ENCODE results near the gene TBXAS1. TPM values are rescaled to one million over a fixed set of nuclear protein-coding genes. Genes with fewer than 3 reads are reported as not detected.
A peak's percentile ranks its signal among the peaks of the same experiment; 100 is the strongest.

Gene TBXAS1
- total RNA-seq, 2 experiments from 2014 or later, result 5.5 to 6.0 TPM

GRCh38 chr7:139857791-139858190 lies 28.7 kb downstream of the TBXAS1 start:
- Histone ChIP-seq H3K4me1 (ENCODE audit: insufficient read depth, low read length) (peaks cover 25% of the 10 kb centered on the region), H3K27me3 (ENCODE audit: control insufficient read depth in 1 of 2, insufficient read depth in 2 of 2, low read length in 2 of 2) (no peaks in the 10 kb centered on the region), H3K9me3 (ENCODE audit: control insufficient read depth in 1 of 2, insufficient read depth in 1 of 2, low read length in 2 of 2) (no peaks in the 10 kb centered on the region), H3K27ac (ENCODE audit: low read depth in 1 of 2, low read length in 2 of 2) (no peak overlapping the region), H3K36me3 (ENCODE audit: insufficient read depth, low read length) (no peaks in the 10 kb centered on the region), H3K4me3 (ENCODE audit: low read length) (no peak overlapping the region)
- POLR2A ChIA-PET, result no interaction called here
- intact Hi-C loops (cut with DNase I, micrococcal nuclease), result no loop called here
- H3K4me1 Mint-ChIP-seq (ENCODE audit: low read depth), result peaks cover 36% of the 10 kb centered on the region
- CTCF ChIA-PET, result no interaction called here
- ATAC-seq (ENCODE audit: poor library complexity) (no peak), DNase-seq (no peak)
- no peak overlapping the region for H3K27ac Mint-ChIP-seq
- no peak for TF ChIP-seq CTCF (IDR thresholded peaks at IDR 0.05)
- no peaks in the 10 kb centered on the region for H3K9me3 Mint-ChIP-seq
- no peaks in the 10 kb centered on the region for H3K36me3 Mint-ChIP-seq (ENCODE audit: low read depth)
- no peak overlapping the region for H3K4me3 Mint-ChIP-seq
- no peaks in the 10 kb centered on the region for H3K27me3 Mint-ChIP-seq

DNA sequence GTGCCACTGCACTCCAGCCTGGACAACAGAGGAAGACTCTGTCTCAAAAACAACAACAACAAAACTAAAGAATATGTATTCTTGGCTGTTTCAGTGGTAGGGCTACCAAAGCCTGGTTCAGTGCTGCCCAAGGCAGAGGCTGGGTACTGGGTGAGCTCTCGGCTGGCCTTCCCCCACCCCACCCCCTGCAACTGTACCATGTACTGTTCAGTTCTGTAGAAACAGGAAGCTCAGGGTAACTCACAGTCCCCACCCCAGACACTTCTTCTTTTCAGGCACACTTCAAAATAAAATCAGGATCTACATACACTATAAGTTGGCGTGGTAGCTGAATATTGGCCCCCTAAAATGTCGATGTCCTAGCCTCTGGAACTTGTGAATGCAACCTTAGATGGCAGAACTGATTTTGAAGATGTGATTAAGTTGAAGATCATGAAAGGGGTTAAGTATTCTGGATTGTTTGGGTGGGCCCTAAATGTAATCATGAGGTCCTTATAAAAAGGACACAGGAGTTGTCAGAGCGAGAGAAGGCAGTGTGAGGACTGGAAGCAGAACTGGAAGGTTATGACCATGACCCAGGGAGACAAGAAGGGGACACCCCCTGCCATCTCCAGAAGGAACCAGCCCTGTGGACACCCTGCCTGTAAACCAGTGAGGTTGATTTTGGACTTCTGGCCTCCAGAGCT lies 31.2 kb downstream of the TBXAS1 start:
- H3K27ac ChIP-seq (ENCODE audit: low read depth in 1 of 2, low read length in 2 of 2), result no peak overlapping the region
- H3K4me1 ChIP-seq (ENCODE audit: insufficient read depth, low read length), result peaks cover 10% of the 10 kb centered on the region
- Mint-ChIP-seq H3K9me3 (peaks cover 5% of the 10 kb centered on the region), H3K27ac (peak overlapping the region; percentile 24), H3K4me1 (ENCODE audit: low read depth) (peaks cover 15% of the 10 kb centered on the region), H3K27me3 (no peaks in the 10 kb centered on the region), H3K4me3 (no peak overlapping the region), H3K36me3 (ENCODE audit: low read depth) (no peaks in the 10 kb centered on the region)
- CTCF ChIA-PET, result interaction anchor here (0.7 kb wide), 1 partner anchor 112 kb away, joined by 3 read pairs; no protein-coding TSS in a partner anchor
- no peak overlapping the region for H3K4me3 ChIP-seq (ENCODE audit: low read length)
- intact Hi-C loops (cut with DNase I, micrococcal nuclease), result no loop called here
- peaks cover 0 to 10% of the 10 kb centered on the region in 2 experiments for H3K9me3 ChIP-seq (ENCODE audit: control insufficient read depth in 1 of 2, insufficient read depth in 1 of 2, low read length in 2 of 2)
- POLR2A ChIA-PET, result interaction anchor here (0.6 to 1.2 kb wide), 2 partner anchors 74 to 111 kb away, joined by 3 read pairs; no protein-coding TSS in a partner anchor
- TF ChIP-seq CTCF (IDR thresholded peaks at IDR 0.05), result no peak
- ATAC-seq (ENCODE audit: poor library complexity) (no peak), DNase-seq (peak in 3 of 14 experiments; percentile 27 to 53 (median 49))
- H3K27me3 ChIP-seq (ENCODE audit: control insufficient read depth in 1 of 2, insufficient read depth in 2 of 2, low read length in 2 of 2), result no peaks in the 10 kb centered on the region
- no peaks in the 10 kb centered on the region for H3K36me3 ChIP-seq (ENCODE audit: insufficient read depth, low read length)

DNA sequence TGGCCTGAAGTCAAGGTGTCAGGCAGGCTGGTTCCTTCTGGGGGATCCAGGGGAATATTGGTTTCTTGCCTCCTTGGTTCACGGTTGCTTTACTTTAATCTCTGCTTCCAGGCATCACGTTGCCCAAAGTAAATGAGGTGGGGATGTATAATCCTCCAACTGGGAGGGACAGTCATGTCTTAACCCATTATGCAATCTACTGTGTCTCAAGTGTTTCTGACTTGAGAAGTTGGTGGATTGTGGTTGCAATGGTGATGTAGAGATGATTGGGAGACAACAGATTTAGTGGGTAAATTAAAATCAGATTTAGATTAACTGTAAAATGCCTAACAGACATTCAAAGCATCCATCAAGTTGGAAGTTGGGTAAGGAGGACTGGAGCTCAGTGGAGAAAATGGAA lies 32.7 kb downstream of the TBXAS1 start:
- H3K27me3 Mint-ChIP-seq, result no peaks in the 10 kb centered on the region
- H3K36me3 Mint-ChIP-seq (ENCODE audit: low read depth), result no peaks in the 10 kb centered on the region
- H3K9me3 Mint-ChIP-seq, result peaks cover 5% of the 10 kb centered on the region
- Histone ChIP-seq H3K4me1 (ENCODE audit: insufficient read depth, low read length) (peaks cover 5% of the 10 kb centered on the region), H3K27me3 (ENCODE audit: control insufficient read depth in 1 of 2, insufficient read depth in 2 of 2, low read length in 2 of 2) (no peaks in the 10 kb centered on the region), H3K4me3 (ENCODE audit: low read length) (no peak overlapping the region), H3K36me3 (ENCODE audit: insufficient read depth, low read length) (no peaks in the 10 kb centered on the region), H3K27ac (ENCODE audit: low read depth in 1 of 2, low read length in 2 of 2) (no peak overlapping the region), H3K9me3 (ENCODE audit: control insufficient read depth in 1 of 2, insufficient read depth in 1 of 2, low read length in 2 of 2) (peaks cover 0 to 10% of the 10 kb centered on the region in 2 experiments)
- ChIA-PET CTCF (no interaction called here), POLR2A (no interaction called here)
- ATAC-seq (ENCODE audit: poor library complexity) (no peak), DNase-seq (no peak)
- H3K4me3 Mint-ChIP-seq, result no peak overlapping the region
- no peak for TF ChIP-seq CTCF (IDR thresholded peaks at IDR 0.05)
- intact Hi-C loops (cut with DNase I, micrococcal nuclease), result no loop called here
- H3K4me1 Mint-ChIP-seq (ENCODE audit: low read depth), result peaks cover 10% of the 10 kb centered on the region
- H3K27ac Mint-ChIP-seq, result no peak overlapping the region
